Ascending aorta (tissue), 2 donors: Measurements from ENCODE around the gene MRPL44. TPM values are rescaled to one million over a fixed set of nuclear protein-coding genes. Genes with fewer than 3 reads are reported as not detected.

Source experiments
- DNase-seq, 2 donors: peaks; one replicate each; pipeline ENCODE4 v3.0.0-alpha.2; 2019; ENCODE audit warnings: low spot score in 2 of 2
- H3K27ac ChIP-seq, 2 donors: fragments of 200-600 bp; sonication (generic); one replicate each; pipeline ENCODE4 v1.5.1; 2016 to 2017; ENCODE audit warnings: mild to moderate bottlenecking in 1 of 2
- H3K27me3 ChIP-seq: fragments of 200-600 bp; sonication (generic); one replicate; pipeline ENCODE4 v1.5.1; 2017
- H3K36me3 ChIP-seq, 2 donors: fragments of 200-600 bp; sonication (generic); one replicate each; pipeline ENCODE4 v1.5.1; 2016
- H3K4me1 ChIP-seq, 2 donors: fragments of 200-600 bp; sonication (generic); one replicate each; pipeline ENCODE4 v1.5.1; 2016 to 2017; ENCODE audit warnings: mild to moderate bottlenecking in 1 of 2
- H3K4me3 ChIP-seq, 2 donors: fragments of 200-600 bp; sonication (generic); one replicate each; pipeline ENCODE4 v1.5.1; 2016 to 2017; ENCODE audit warnings: mild to moderate bottlenecking in 1 of 2
- H3K9me3 ChIP-seq, 2 donors: fragments of 200-600 bp; sonication (generic); one replicate each; pipeline ENCODE4 v1.5.1; 2016
- intact Hi-C: fragments of 100-400 bp; cut with DNase I; formaldehyde crosslinking; loops from one replicate; pipeline ENCODE4 v1.15.1; 2023
- total RNA-seq: library from RNA; depleted of rRNA; stranded (reverse); fragments of >200 nt; gene quantifications from one replicate; pipeline ENCODE4 v1.1.0, GENCODE V29; 2016
- TF ChIP-seq, protein P1 (sequence below), 3 experiments: fragments of 200-600 bp in 2 of 3; fragments of 450-650 bp in 1 of 3; sonication (generic) in 2 of 3; IDR thresholded peaks; one replicate each; pipeline ENCODE4 v1.5.1; 2016 to 2019; ENCODE audit warnings: antibody characterized with exemption in 3 of 3, mild to moderate bottlenecking in 1 of 3, moderate library complexity in 1 of 3

MRPL44 gene
- total RNA-seq, 1 donor from 2014 or later, result 3.8 TPM

DNA sequence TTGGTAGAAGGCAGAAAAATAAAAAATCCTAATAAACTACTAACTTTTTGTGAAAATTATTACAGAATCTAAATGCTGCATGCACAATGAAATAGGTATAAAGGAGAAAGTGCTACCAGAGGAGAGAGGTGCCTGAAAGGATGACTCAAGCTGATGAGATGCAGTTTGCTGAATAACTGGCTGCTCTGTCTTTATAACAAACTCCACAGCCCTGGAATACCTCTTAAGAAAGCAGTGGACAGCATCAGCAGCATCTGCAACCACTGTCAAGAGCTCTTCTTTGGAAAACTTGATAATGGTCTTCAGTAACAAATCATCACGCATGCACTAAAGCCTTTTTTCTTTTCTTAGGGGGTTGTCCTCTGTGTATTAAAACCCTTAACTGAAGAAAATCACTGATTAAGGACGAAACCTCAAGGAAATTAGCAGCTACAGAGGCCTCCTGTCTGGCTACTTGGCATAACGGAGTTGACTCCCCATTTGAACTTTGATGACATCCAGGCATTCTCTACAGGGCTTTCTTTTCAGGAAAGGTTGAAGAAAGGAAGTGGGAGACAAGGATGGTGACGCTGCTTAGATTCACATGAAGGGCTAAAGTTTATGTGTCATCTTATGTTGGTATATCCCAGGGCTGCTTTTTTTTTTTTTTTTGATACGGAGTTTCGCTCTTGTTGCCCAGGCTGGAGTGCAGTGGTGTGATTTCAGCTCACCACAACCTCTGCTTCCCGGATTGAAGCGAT lies 40.9 kb upstream of the MRPL44 start:
- Histone ChIP-seq H3K4me1 (peaks cover 4 to 9% of the 10 kb centered on the region in 2 donors), H3K27ac (no peak overlapping the region), H3K4me3 (no peak overlapping the region), H3K9me3 (no peaks in the 10 kb centered on the region), H3K27me3 (no peaks in the 10 kb centered on the region), H3K36me3 (peaks cover 4 to 23% of the 10 kb centered on the region in 2 donors)
- TF ChIP-seq, protein P1, sequence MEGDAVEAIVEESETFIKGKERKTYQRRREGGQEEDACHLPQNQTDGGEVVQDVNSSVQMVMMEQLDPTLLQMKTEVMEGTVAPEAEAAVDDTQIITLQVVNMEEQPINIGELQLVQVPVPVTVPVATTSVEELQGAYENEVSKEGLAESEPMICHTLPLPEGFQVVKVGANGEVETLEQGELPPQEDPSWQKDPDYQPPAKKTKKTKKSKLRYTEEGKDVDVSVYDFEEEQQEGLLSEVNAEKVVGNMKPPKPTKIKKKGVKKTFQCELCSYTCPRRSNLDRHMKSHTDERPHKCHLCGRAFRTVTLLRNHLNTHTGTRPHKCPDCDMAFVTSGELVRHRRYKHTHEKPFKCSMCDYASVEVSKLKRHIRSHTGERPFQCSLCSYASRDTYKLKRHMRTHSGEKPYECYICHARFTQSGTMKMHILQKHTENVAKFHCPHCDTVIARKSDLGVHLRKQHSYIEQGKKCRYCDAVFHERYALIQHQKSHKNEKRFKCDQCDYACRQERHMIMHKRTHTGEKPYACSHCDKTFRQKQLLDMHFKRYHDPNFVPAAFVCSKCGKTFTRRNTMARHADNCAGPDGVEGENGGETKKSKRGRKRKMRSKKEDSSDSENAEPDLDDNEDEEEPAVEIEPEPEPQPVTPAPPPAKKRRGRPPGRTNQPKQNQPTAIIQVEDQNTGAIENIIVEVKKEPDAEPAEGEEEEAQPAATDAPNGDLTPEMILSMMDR (IDR thresholded peaks at IDR 0.05), result no peak
- intact Hi-C loops, result no loop called here
- no peak for DNase-seq

DNA sequence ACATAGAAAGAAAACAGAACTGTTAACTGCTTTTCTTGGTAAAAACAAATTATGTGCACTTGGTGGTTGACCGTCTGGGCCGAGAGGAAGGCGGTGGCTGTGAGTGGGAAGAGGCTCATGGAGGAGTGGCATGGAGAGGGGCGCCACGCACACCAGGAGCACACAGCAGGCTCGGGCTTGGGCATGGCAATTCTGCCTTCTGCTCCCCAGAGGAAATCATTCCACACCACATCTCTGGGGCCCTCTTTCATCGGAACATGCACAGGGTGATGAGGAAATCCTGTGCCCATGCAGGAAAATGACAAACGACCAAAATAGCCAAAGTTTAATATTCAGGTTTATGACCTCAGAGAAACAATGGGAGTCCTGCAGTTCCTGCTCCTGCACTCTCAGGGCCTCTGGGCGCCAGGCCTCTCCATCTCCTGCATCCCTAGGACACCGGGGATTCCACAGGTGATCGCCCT lies 38.6 kb upstream of the MRPL44 start:
- intact Hi-C loops, result no loop called here
- Histone ChIP-seq H3K9me3 (no peaks in the 10 kb centered on the region), H3K27me3 (no peaks in the 10 kb centered on the region), H3K4me3 (no peak overlapping the region), H3K36me3 (peaks cover 4 to 19% of the 10 kb centered on the region in 2 donors), H3K4me1 (peaks cover 4 to 9% of the 10 kb centered on the region in 2 donors), H3K27ac (peak overlapping the region; percentile 43 to 48)
- TF ChIP-seq, protein P1 (IDR thresholded peaks at IDR 0.05), result no peak
- no peak for DNase-seq

DNA sequence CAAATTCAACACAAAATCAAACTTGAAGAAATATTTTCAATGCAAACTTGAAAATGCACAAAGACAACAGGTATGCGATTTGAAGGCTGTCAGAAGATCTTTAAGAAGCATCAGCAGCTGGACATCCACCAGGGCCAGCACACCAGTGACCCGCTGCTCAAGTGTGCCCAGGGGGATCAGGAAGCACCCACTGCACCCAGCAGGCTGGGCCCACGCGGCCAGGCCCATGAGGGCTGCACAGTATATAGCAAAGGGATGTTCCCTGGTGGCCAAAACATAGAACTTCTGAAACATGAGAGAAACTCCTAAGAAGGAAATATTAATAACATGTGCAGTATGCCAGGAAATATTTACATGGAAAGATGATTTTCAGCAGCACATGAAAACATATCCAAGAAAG lies 37.2 kb upstream of the MRPL44 start:
- H3K27ac ChIP-seq, result no peak overlapping the region
- intact Hi-C loops, result no loop called here
- peaks cover 4 to 14% of the 10 kb centered on the region in 2 donors for H3K4me1 ChIP-seq
- DNase-seq, result no peak
- no peaks in the 10 kb centered on the region for H3K9me3 ChIP-seq
- peaks cover 4 to 19% of the 10 kb centered on the region in 2 donors for H3K36me3 ChIP-seq
- H3K4me3 ChIP-seq, result no peak overlapping the region
- H3K27me3 ChIP-seq, result no peaks in the 10 kb centered on the region
- TF ChIP-seq, protein P1 (IDR thresholded peaks at IDR 0.05), result no peak

DNA sequence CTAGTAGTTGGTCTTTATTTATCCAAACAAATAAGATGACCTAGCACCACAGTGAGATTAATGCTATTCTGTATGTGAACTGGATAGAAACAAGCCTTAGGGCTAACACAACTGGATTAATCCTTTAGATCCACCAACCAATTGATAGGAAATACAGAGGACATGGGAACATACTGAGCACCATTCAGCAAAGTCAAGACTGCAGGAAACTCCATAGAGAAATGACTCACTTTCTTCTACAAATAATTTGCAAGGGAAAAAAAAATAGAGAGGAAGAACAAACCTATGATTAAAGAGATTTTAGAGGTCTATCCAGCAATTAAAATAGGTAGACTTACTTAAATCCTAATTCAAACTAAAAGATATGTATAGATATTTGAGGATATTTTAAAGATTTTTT lies 36.1 kb upstream of the MRPL44 start:
- H3K27me3 ChIP-seq, result no peaks in the 10 kb centered on the region
- intact Hi-C loops, result no loop called here
- TF ChIP-seq, protein P1 (IDR thresholded peaks at IDR 0.05), result no peak
- H3K4me1 ChIP-seq, result peaks cover 4 to 14% of the 10 kb centered on the region in 2 donors
- H3K4me3 ChIP-seq, result no peak overlapping the region
- no peak overlapping the region for H3K27ac ChIP-seq
- no peaks in the 10 kb centered on the region for H3K9me3 ChIP-seq
- no peak for DNase-seq
- peaks cover 0 to 16% of the 10 kb centered on the region in 2 donors for H3K36me3 ChIP-seq

DNA sequence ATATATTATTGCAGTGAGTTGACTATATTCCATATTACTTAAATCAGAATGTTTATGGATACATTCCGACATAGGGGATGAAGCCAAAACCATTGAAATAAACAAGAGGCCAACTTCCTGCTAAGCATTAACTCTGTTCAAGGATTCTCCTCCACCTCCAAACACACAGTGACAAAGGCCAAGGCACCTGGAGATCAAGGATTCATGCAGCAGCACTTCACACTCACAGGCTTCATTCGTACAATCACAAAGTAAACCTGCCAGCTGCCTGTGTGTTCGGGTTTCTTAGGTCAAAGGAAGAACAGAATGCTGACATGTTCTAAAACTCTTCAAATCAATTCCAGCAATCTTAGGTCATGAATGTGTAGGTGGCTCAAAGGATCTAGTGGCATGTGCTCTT lies 35.0 kb upstream of the MRPL44 start:
- peaks cover 0 to 5% of the 10 kb centered on the region in 2 donors for H3K36me3 ChIP-seq
- no peak overlapping the region for H3K27ac ChIP-seq
- TF ChIP-seq, protein P1 (IDR thresholded peaks at IDR 0.05), result no peak
- DNase-seq, result no peak
- intact Hi-C loops, result no loop called here
- H3K4me3 ChIP-seq, result no peak overlapping the region
- no peaks in the 10 kb centered on the region for H3K27me3 ChIP-seq
- H3K4me1 ChIP-seq, result peaks cover 4 to 14% of the 10 kb centered on the region in 2 donors
- H3K9me3 ChIP-seq, result peaks cover 6% of the 10 kb centered on the region in 2 donors
